Esophagus muscularis mucosa (tissue), 4 donors: ENCODE measurements around the gene KHDC4.

Experiments used
- EP300 ChIP-seq: sonication (generic); formaldehyde crosslinking; IDR thresholded peaks from one replicate; pipeline ENCODE4 v1.6.1; 2017; ENCODE audit warnings: antibody characterized with exemption
- POLR2A ChIP-seq: fragments of 450-650 bp; IDR thresholded peaks from one replicate; pipeline ENCODE4 v1.6.1; 2017; ENCODE audit warnings: antibody characterized with exemption, moderate library complexity, mild to moderate bottlenecking, low read depth
- POLR2AphosphoS5 ChIP-seq, 2 donors: sonication (generic); formaldehyde crosslinking; IDR thresholded peaks; one replicate each; pipeline ENCODE4 v1.6.1; 2017; ENCODE audit warnings: antibody characterized with exemption in 2 of 2
- TF ChIP-seq, protein P1 (sequence below), 3 experiments: fragments of 200-600 bp in 2 of 3; fragments of 450-650 bp in 1 of 3; sonication (generic) in 2 of 3; IDR thresholded peaks; one replicate each; pipeline ENCODE4 v1.5.1; 2017 to 2019; ENCODE audit warnings: antibody characterized with exemption in 3 of 3, mild to moderate bottlenecking in 2 of 3, moderate library complexity in 1 of 3

DNA sequence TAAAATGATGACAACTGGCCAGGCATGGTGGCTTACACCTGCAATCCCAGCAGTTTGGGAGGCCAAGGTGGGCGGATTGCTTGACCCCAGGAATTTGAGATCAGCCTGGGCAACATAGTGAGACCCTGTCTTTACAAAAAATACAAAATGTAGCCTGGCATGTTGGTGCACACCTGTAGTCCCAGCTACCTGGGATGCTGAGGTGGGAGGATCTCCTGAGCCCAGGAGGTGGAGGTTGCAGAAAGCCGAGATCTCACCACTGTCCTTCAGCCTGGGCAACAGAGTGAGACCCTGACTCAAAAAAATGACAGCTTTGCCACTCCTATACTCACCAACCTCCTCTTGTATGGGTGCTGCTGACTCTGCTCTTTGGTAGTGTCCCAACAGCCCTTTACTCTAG lies 56.3 kb downstream of the KHDC4 start:
- TF ChIP-seq, protein P1, sequence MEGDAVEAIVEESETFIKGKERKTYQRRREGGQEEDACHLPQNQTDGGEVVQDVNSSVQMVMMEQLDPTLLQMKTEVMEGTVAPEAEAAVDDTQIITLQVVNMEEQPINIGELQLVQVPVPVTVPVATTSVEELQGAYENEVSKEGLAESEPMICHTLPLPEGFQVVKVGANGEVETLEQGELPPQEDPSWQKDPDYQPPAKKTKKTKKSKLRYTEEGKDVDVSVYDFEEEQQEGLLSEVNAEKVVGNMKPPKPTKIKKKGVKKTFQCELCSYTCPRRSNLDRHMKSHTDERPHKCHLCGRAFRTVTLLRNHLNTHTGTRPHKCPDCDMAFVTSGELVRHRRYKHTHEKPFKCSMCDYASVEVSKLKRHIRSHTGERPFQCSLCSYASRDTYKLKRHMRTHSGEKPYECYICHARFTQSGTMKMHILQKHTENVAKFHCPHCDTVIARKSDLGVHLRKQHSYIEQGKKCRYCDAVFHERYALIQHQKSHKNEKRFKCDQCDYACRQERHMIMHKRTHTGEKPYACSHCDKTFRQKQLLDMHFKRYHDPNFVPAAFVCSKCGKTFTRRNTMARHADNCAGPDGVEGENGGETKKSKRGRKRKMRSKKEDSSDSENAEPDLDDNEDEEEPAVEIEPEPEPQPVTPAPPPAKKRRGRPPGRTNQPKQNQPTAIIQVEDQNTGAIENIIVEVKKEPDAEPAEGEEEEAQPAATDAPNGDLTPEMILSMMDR (IDR thresholded peaks at IDR 0.05), result no peak
- TF ChIP-seq EP300, result no peak
- no peak for TF ChIP-seq POLR2AphosphoS5 (IDR thresholded peaks at IDR 0.05)
- TF ChIP-seq POLR2A, result no peak
